ENCODE measurements around the gene GSPT1.
"Not testable (repeated sequence)": the region's sequence is repeated elsewhere in the genome, so short reads cannot be mapped to it uniquely, and the experiment has no call there.

The GSPT1 gene

DNA sequence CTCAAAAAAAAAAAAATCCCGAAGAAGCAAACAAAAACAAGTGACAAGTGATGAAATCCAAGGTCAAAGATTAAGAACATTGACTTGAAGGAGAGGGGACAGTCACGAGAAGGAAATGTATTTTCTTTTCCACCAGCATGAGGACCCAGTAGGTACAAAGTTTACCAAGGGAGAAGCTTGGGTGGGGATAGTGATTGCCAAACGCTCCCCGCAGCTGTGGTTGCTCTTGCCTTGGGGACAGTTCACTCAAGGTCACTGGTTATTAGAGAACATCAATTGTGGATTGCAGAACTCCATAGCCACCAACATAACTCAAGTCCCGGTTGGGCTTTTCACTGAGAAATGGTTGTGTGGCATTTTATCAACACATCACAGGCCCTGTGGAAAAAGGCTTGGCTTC is 91.4 kb downstream of the GSPT1 start:
- H3K4me3 ChIP-seq (replicated peaks in 1 of 2; ENCODE audit: low read depth in 2 of 2, low read length in 2 of 2) = no peak overlapping the region
- no peak for DNase-seq (ENCODE audit: low read depth in 2 of 2)
- TF ChIP-seq, protein P1, sequence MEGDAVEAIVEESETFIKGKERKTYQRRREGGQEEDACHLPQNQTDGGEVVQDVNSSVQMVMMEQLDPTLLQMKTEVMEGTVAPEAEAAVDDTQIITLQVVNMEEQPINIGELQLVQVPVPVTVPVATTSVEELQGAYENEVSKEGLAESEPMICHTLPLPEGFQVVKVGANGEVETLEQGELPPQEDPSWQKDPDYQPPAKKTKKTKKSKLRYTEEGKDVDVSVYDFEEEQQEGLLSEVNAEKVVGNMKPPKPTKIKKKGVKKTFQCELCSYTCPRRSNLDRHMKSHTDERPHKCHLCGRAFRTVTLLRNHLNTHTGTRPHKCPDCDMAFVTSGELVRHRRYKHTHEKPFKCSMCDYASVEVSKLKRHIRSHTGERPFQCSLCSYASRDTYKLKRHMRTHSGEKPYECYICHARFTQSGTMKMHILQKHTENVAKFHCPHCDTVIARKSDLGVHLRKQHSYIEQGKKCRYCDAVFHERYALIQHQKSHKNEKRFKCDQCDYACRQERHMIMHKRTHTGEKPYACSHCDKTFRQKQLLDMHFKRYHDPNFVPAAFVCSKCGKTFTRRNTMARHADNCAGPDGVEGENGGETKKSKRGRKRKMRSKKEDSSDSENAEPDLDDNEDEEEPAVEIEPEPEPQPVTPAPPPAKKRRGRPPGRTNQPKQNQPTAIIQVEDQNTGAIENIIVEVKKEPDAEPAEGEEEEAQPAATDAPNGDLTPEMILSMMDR (IDR thresholded peaks at IDR 0.05; ENCODE audit: low read depth, low read length) = no peak

DNA sequence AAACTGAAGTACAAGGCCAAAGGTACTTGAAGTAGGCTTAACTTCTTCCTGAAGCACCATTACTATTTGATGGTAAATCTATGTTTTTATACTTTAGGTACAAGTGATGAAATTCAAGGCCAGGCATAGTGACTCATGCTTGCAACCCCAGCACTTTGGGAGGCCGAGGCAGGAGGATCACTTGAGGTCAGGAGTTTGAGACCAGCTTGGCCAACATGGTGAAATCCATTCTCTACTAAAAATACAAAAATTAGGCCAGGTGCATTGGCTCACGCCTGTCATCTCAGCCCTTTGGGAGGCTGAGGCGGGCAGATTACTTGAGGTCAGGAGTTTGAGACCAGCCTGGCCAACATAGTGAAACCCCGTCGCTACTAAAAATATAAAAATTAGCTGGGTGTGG is 92.1 kb downstream of the GSPT1 start:
- not testable (repeated sequence) for DNase-seq (ENCODE audit: low read depth in 2 of 2); H3K4me3 ChIP-seq (replicated peaks in 1 of 2; ENCODE audit: low read depth in 2 of 2, low read length in 2 of 2)

DNA sequence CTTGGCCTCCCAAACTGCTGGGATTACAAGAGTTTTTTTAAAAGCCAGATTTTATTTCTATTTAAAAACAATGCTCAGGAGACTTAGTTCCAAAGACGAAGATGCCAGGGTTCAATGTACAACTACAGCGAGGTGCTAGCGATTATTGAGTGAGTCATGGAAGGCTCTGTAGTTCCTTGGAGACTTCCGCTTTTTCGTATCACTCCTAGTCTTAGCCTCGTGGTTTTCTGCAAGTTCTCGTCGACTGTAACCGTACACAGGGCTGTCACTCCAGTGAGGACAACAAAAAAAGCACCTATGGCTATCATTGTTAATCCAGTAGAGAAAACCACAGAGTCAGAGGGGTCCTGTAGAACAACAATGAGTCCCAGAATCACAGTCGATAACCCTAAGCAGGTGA is 96.0 kb downstream of the GSPT1 start:
- TF ChIP-seq, protein P1 (IDR thresholded peaks at IDR 0.05; ENCODE audit: low read depth, low read length) = no peak
- no peak for DNase-seq (ENCODE audit: low read depth in 2 of 2)
- H3K4me3 ChIP-seq (replicated peaks in 1 of 2; ENCODE audit: low read depth in 2 of 2, low read length in 2 of 2) = no peak overlapping the region

DNA sequence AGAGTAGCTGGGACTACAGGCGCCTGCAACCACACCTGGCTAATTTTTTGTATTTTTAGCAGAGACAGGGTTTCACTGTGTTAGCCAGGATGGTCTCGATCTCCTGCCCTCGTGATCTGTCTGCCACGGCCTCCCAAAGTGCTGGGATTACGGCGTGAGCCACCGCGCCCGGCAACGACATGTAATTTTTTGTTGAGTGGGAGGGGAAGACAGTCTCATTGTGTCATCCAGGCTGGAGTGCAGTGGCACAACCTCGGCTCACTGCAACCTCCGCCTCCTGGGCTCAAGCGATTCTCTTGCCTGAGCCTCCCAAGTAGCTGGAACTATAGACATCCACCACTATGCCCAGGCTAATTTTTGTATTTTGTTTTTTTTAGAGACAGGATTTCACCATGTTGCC is 96.8 kb downstream of the GSPT1 start:
- H3K4me3 ChIP-seq (replicated peaks in 1 of 2; ENCODE audit: low read depth in 2 of 2, low read length in 2 of 2); DNase-seq (ENCODE audit: low read depth in 2 of 2): not testable (repeated sequence)

All from cardiac fibroblast (primary cell).